ENCODE measurements around the gene ITGB5.

ITGB5 gene

DNA sequence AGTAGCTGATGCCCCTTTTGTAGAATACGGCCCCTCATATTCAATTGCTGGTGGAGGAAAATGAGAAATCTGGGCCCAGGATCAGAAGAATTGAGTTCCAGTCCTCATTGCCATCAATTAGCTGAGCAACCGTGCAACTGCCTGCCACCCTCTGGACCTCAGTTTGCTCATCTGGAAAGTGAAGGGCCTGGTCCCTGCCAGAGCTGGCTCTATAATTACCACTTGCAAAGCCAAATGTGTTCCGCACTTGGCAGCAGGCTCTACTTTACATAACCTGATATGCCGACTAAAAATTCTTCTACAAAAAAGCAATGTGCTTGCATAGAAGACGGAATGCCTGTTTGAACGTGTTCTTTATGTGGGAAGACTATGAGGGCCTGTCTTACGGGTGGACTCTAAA, 8.6 kb upstream of the ITGB5 start:
- no peak for DNase-seq

DNA sequence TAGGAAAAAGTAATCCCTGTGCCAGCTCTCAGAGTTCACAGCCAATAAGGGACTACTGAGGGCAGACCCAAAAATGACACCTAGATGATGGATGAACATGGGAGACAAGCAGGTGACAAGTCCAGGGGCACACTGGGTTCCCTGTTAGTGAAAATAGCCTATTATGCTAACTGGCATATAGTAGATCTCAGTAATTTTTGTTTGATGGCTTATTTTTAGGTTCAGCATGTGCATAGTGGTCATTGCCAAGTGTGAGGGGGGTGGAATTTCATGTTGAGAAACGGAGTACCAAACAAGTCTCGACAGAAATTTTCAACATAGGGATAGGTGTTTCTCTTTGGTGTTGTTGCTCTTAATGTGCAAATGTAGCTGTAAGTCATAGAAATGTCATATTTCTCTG, 6.4 kb upstream of the ITGB5 start:
- DNase-seq: no peak

GRCh38 chr3:124890573-124891190, 3.5 kb upstream of the ITGB5 start:
- DNase-seq: no peak

GRCh38 chr3:124888482-124889441, 1.6 kb upstream of the ITGB5 start:
- DNase-seq: no peak

- DNase-seq: no peak
Observed at GRCh38 chr3:124887932-124888298, 750 bp upstream of the ITGB5 start.

GRCh38 chr3:124886168-124887056, 753 bp downstream of the ITGB5 start:
- DNase-seq: peak; percentile 36

DNA sequence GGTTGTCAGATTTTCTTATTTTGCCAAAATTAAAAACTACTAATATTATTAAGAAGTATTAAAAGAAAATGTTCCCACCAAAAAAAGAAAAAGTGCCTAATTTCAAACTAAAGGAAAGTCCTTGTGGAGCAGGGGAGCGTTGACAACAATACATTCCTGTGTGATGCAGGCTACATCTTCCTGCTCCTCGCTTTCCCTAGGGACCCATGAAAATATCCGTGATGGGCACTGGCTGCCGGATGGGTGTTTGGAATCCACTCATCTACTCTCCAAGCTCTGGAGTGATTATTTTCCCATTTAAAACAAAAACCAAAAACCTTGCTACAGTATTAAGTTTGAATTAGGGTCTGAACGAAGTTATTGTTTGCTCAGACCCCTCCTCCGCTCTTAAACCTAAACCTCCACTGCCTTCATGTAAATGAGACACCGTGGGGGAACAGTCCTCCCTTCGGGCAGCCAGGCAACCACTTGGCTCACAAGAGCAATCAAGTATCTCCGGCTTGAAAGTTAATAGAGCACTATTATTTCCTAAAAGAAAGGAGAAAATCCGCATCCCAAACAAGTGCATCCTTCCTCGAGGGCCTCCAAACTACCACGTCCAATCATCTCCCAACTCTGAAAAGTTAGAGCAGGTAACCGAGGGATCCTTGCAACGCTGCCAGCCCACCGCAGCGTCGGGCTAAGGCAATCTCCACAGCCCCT, 1.5 kb downstream of the ITGB5 start:
- no peak for DNase-seq

DNA sequence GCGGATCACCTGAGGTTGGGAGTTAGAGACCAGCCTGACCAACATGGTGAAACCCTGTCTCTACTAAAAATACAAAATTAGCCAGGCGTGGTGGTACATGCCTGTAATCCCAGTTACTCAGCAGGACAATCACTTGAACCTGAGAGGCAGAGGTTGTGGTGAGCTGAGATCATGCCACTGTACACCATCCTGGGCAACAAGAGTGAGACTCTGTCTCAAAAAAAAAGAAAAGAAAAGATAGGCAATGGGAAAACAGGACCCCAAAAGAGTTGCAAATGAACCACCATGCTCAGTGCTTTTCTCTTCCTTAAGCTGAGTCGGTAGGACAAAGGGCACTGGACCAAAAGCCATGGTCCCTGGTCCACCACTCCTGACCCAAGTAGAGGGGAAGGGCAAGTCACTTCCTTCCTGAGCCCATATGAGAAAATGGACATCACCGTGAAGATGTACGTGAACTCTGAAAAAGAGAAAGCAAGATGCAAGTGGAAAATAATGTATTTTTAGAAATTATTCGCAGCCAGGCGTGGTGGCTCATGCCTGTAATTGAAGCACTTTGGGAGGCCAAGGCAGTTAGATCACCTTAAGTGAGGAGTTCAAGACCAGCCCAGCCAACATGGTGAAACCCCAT, 2.6 kb downstream of the ITGB5 start:
- DNase-seq: no peak

- DNase-seq: no peak
Observed at GRCh38 chr3:124883766-124884473, 3.2 kb downstream of the ITGB5 start.

DNA sequence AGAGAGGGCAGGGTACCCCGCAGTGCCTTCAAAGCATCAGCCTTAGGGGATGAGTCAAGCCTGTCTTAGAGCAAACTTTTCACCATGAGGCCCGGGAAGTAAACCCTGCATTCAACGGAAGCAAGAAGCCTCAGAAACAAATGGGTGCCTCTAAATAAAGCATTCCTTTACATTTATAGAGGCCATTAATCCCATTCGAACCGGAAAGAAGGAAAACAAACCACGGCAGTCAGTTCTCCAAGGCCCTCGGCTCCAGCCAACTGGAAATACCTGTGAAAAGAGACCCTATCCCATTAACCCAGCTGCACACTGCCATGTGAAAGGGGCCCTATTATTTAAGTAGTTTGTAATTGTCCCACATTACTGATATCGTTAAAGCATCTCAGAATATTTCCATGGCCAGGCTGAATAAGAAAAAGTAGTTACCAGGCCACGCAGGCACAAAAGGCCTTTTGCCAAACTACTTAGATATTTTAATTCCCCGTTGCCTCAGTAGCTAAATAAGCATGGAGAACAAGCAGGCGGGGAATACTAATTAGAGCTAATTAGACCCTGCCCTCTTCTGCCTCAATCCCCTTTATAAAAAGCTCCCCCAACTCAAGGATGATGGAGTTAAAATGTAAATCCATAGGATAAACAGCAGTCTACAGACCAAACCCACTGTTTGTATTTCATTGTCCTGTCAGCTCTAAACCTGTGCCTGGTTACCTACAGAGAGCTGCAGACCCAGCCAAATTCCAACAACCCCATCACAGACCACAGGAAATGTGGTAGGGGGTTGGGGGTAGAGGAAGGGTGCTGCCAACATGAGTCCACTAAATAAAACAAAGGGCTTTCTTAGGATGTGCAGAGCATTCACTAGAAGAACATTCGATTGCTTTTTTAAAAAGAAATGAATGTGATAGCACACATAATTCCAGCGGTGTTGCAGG, 4.1 kb downstream of the ITGB5 start:
- no peak for DNase-seq

DNA sequence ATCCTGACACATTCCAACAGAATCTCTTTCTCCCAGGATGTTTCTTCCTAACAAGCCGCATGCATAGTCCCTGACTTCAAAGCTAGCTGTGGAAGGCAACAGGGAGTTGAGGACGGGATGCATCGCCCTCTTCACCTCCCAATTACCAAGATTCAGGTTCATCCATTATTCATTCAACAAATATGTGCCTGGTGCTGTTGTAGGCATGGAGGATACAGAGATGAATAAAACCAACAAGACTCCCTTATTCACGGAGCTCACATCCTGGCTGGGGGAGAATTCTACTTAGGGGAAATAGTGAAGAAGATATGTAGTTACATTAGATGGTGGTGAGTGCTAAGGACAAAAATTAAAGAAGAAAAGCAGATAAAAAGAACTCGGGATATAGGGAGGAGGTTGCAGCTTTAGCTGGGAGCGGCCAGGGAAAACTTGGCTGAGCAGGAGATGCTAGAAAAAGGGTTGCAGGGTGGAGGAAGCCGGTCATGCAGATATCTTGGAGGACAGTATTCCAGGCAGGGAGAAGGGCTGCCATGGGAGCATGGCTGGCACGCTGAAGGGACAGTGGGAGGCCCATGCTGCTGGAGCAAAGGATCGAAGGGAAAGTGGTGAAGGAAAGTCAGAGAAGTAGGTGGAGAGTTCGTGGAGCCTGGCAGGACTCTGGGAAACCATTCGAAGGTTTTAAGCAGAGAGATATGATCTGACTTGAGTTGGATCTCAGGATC, 5.0 kb downstream of the ITGB5 start:
- DNase-seq: no peak

GRCh38 chr3:124879337-124879680, 7.9 kb downstream of the ITGB5 start:
- no peak for DNase-seq

DNA sequence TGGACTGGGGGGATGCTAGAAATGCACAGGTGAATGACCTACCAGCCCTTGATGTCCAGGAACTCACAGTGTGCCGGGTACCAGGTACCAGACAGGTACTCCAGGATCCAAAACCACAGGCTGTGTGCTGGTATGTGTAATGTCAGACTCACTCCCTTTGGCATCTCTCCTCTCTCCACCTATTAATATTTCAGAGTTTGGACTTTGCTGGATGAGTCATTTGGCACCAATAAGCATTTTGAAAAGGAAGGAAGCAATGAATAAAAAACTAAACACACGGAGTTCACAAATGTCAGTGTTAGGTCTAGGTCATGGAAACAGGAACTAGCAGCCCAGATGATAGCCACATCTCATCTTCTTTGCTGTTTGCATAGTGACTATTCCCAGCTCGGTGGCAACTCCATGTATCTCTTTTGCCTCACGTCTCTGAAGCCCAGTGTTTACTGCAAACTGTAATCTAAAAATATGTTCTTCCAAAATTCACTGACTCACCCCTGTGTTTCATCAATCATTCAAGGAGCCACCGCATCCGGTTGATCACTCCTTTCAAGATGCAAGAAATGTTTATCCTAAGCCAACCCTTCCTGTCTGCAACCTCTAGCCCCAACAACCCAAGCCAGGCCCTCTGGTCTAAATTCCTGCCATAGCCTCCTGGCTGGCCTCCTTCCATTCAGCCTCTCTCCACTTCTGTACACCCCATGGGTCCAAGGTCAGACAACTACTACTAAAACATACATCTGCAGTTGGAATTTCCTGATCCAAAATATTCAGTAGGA, 8.4 kb downstream of the ITGB5 start:
- no peak for DNase-seq

GRCh38 chr3:124877674-124878073, 9.5 kb downstream of the ITGB5 start:
- no peak for DNase-seq

DNA sequence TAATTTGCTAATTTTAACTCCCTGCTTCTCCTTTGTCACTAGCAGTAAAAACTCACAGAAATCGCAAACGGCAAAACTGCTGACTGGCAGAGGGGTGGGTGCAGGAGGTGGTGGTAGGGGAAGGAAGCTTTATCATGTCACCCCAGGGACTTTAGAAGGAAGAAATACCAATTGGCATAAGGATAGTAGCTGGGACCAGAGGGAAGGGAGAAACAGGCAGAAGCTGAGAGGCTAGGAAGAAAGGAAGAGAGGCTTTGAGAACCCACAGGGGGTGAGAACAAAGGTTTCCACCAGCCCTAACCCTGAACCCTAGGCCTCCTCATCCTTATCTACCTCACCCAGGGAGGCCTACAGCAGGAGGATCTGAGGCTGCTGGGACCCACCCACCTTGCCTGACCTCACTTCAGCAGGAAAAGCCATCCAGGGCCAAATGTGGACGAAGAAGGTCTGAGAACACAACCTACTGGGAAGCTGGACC, 10.7 kb downstream of the ITGB5 start:
- no peak for DNase-seq

DNA sequence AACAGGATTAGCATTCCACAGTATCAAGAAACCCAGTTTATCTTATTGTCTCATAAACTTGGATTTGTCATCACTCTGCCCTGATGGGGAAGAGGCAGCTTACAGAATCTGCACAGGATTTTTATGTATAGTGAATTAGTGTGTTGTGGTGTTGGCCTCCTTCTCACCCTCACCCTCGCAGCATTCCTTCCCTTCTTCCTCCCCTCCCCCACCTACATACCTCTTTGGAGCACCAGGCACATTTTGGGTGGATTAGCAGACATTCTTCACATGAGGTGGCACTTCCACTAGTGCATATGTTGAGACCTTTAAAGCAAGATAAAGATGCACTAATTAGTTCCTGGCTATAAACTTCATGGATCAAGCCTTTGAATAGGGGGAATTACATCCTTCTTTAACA, 13.9 kb downstream of the ITGB5 start:
- no peak for DNase-seq

DNA sequence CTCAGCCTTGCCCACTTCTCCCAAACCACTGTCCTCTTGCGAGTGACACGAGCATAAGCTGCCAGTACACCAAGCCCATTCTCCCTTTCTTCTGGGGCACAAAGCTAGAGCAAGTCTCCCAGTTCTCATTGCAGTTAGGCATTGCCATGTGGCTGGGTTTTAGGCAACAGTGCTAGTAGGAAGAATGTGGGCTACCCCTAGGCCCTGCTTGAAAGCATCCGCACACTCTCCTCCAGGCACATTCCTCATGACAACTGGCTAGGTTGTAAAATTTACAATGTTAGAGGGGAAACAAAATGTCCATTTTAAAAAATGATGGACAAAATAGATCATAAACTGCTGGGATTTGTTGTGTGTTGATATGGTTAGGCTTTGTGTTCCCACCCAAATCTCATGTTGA, 19.7 kb downstream of the ITGB5 start:
- no peak for DNase-seq

DNA sequence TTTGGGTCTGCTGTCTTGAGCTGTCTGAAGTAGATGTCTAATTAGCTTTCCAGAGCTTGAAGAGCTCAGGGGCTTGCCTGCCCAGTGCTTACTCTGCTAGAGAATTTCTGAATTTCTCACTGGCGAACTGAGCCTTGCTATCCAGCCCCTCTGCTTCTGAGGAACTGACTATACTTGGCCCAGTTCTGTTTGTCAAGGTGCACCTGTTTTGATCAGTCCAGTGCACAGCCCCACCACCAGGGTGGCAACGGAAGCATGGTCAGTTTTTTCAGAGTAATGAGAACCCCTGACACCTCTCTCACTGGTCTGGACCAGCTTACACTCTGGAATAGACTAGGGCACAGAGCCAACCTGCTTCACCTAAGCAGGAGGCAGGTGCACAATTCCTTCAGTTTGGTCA, 25.2 kb downstream of the ITGB5 start:
- no peak for DNase-seq

GRCh38 chr3:124861041-124861440, 26.1 kb downstream of the ITGB5 start:
- DNase-seq: no peak

Data from activated T-cell treated with anti-CD3 and anti-CD28 coated beads, Interleukin-2, amount 50 U/mL, for 1 hour (primary cell).